H9 (cell line): ENCODE measurements around the gene MAGI3. TPM values are rescaled to one million over a fixed set of nuclear protein-coding genes. Genes with fewer than 3 reads are reported as not detected.

Experiments used
- DNase-seq: peaks from one replicate; pipeline ENCODE4 v3.0.0-alpha.2; 2017
- H2AFZ ChIP-seq: one replicate; pipeline ENCODE4 v1.6.1; 2013; ENCODE audit warnings: mild to moderate bottlenecking, low read length, control low read depth, moderate library complexity
- H2AK5ac ChIP-seq: 2 replicates; pipeline ENCODE4 v1.6.1; 2013; ENCODE audit warnings: low read length, control low read depth, mixed read lengths; ENCODE audit not compliant: insufficient read length
- H2BK120ac ChIP-seq: one replicate; pipeline ENCODE4 v1.6.1; 2013; ENCODE audit warnings: low read depth, mild to moderate bottlenecking, low read length, control low read depth, inconsistent platforms; ENCODE audit not compliant: poor library complexity, severe bottlenecking
- H2BK12ac ChIP-seq: 2 replicates; pipeline ENCODE4 v1.6.1; 2013; ENCODE audit warnings: low read length, control low read depth, mixed read lengths, low read depth; ENCODE audit not compliant: insufficient read length
- H2BK15ac ChIP-seq: 2 replicates; pipeline ENCODE4 v1.6.1; 2013; ENCODE audit warnings: low read depth, low read length, control low read depth
- H2BK20ac ChIP-seq: one replicate; pipeline ENCODE4 v1.6.1; 2013; ENCODE audit warnings: low read depth, mild to moderate bottlenecking, low read length, control low read depth, inconsistent platforms; ENCODE audit not compliant: poor library complexity, severe bottlenecking
- H2BK5ac ChIP-seq: 2 replicates; pipeline ENCODE4 v1.6.1; 2013; ENCODE audit warnings: low read length, control low read depth, mixed read lengths; ENCODE audit not compliant: insufficient read length
- H3K14ac ChIP-seq: 2 replicates; pipeline ENCODE4 v1.6.1; 2013; ENCODE audit warnings: low read length, control low read depth; ENCODE audit not compliant: insufficient read depth
- H3K18ac ChIP-seq: 2 replicates; pipeline ENCODE4 v1.6.1; 2013; ENCODE audit warnings: low read depth, mild to moderate bottlenecking, mixed read lengths, low read length, control low read depth; ENCODE audit not compliant: insufficient read length
- H3K23ac ChIP-seq: 2 replicates; pipeline ENCODE4 v1.6.1; 2013; ENCODE audit warnings: low read length, control low read depth, mixed read lengths, low read depth; ENCODE audit not compliant: insufficient read length
- H3K23me2 ChIP-seq: 2 replicates; pipeline ENCODE4 v1.6.1; 2013; ENCODE audit warnings: low read depth, mild to moderate bottlenecking, mixed read lengths, low read length, control low read depth; ENCODE audit not compliant: insufficient read length, poor library complexity, severe bottlenecking
- H3K27ac ChIP-seq: 2 replicates; pipeline ENCODE4 v1.5.1; 2013; ENCODE audit warnings: low read length, control low read depth, mixed read lengths, low read depth; ENCODE audit not compliant: insufficient read length
- H3K27me3 ChIP-seq: 2 replicates; pipeline ENCODE4 v1.6.1; 2013; ENCODE audit warnings: low read length, control low read depth, inconsistent platforms; ENCODE audit not compliant: insufficient read depth
- H3K4ac ChIP-seq: 2 replicates; pipeline ENCODE4 v1.6.1; 2013; ENCODE audit warnings: low read depth, mild to moderate bottlenecking, control low read depth, inconsistent platforms, low read length, moderate library complexity
- H3K4me1 ChIP-seq: 2 replicates; pipeline ENCODE4 v1.6.1; 2013; ENCODE audit warnings: low read length, control low read depth, inconsistent platforms; ENCODE audit not compliant: insufficient read depth
- H3K4me2 ChIP-seq: 2 replicates; pipeline ENCODE4 v1.6.1; 2013; ENCODE audit warnings: low read length, control low read depth, mixed read lengths; ENCODE audit not compliant: insufficient read length, insufficient read depth
- H3K56ac ChIP-seq: 2 replicates; pipeline ENCODE4 v1.6.1; 2013; ENCODE audit warnings: low read depth, mild to moderate bottlenecking, mixed read lengths, low read length, control low read depth; ENCODE audit not compliant: insufficient read length
- H3K79me1 ChIP-seq: 2 replicates; pipeline ENCODE4 v1.6.1; 2013; ENCODE audit warnings: low read depth, mild to moderate bottlenecking, moderate library complexity, low read length, control low read depth, inconsistent platforms; ENCODE audit not compliant: insufficient read depth, poor library complexity, severe bottlenecking
- H3K79me2 ChIP-seq: 2 replicates; pipeline ENCODE4 v1.6.1; 2013; ENCODE audit warnings: low read length, control low read depth, inconsistent platforms; ENCODE audit not compliant: insufficient read depth
- H3K9ac ChIP-seq: 2 replicates; pipeline ENCODE4 v1.6.1; 2013; ENCODE audit warnings: low read length, control low read depth, mixed read lengths; ENCODE audit not compliant: insufficient read length; ENCODE audit errors: extremely low read depth
- H3K9me3 ChIP-seq: one replicate; pipeline ENCODE4 v1.6.1; 2013; ENCODE audit warnings: low read depth, low read length, inconsistent platforms; ENCODE audit not compliant: control insufficient read depth
- H3T11ph ChIP-seq: one replicate; pipeline ENCODE4 v1.6.1; 2013; ENCODE audit warnings: mild to moderate bottlenecking, low read length, control low read depth, inconsistent platforms
- H4K20me1 ChIP-seq: one replicate; pipeline ENCODE4 v1.6.1; 2013; ENCODE audit not compliant: control insufficient read depth, insufficient read length, insufficient read depth
- H4K5ac ChIP-seq: 2 replicates; pipeline ENCODE4 v1.6.1; 2013; ENCODE audit warnings: low read depth, mild to moderate bottlenecking, mixed read lengths, low read length, control low read depth; ENCODE audit not compliant: insufficient read length
- H4K8ac ChIP-seq: replicated peaks from 2 replicates; pipeline ENCODE4 v1.6.1; 2013; ENCODE audit warnings: low read length, control low read depth, mixed read lengths, low read depth; ENCODE audit not compliant: insufficient read length
- H4K91ac ChIP-seq: 2 replicates; pipeline ENCODE4 v1.6.1; 2013; ENCODE audit warnings: low read depth, mild to moderate bottlenecking, moderate library complexity, mixed read lengths, low read length, control low read depth; ENCODE audit not compliant: insufficient read length
- H3K27ac Mint-ChIP-seq, 3 experiments: 2 replicates in 2 of 3; 3 replicates in 1 of 3; pipeline ENCODE4 v1.8.0; 2020 to 2021; ENCODE audit warnings: mixed read lengths in 3 of 3, mild to moderate bottlenecking in 1 of 3, moderate library complexity in 1 of 3
- H3K27me3 Mint-ChIP-seq: 2 replicates; pipeline ENCODE4 v1.8.0; 2021; ENCODE audit warnings: low read depth, mild to moderate bottlenecking, moderate library complexity, mixed read lengths
- H3K36me3 Mint-ChIP-seq, 3 experiments: 2 replicates in 2 of 3; 3 replicates in 1 of 3; pipeline ENCODE4 v1.8.0; 2020 to 2021; ENCODE audit warnings: low read depth in 3 of 3, mixed read lengths in 3 of 3; ENCODE audit not compliant: insufficient read depth in 1 of 3
- H3K4me1 Mint-ChIP-seq, 2 experiments: 2 replicates each; pipeline ENCODE4 v1.8.0; 2020; ENCODE audit warnings: mixed read lengths in 2 of 2
- H3K4me3 Mint-ChIP-seq, 2 experiments: 2 replicates in 1 of 2; 3 replicates in 1 of 2; pipeline ENCODE4 v1.8.0; 2020 to 2021; ENCODE audit warnings: mild to moderate bottlenecking in 2 of 2, mixed read lengths in 2 of 2, moderate library complexity in 1 of 2
- H3K9me3 Mint-ChIP-seq, 2 experiments: 2 replicates in 1 of 2; 3 replicates in 1 of 2; pipeline ENCODE4 v1.8.0; 2020; ENCODE audit warnings: mild to moderate bottlenecking in 2 of 2, mixed read lengths in 2 of 2, moderate library complexity in 1 of 2
- CTCF ChIP-seq: fragments of 200-600 bp; sonication (generic); conservative IDR thresholded peaks from 3 replicates; pipeline ENCODE4 v1.8.0; 2021; ENCODE audit warnings: antibody characterized with exemption, mild to moderate bottlenecking
- WGBS: extraction: QIAGEN DNeasy Blood & Tissue Kit; methylation state at CpG from one replicate; pipeline ENCODE4 v1.1.7; 2013; ENCODE audit warnings: missing lambda C conversion rate, low lambda C conversion rate, mixed read lengths; ENCODE audit not compliant: insufficient read length; ENCODE audit errors: extremely low coverage; 5-methylcytosine and 5-hydroxymethylcytosine counted together
- total RNA-seq: library from RNA; stranded (reverse); gene quantifications from 2 replicates; pipeline ENCODE4 v1.2.1, GENCODE V29; 2021

Gene MAGI3
- total RNA-seq, 1 experiment from 2014 or later: 8.2 TPM

DNA sequence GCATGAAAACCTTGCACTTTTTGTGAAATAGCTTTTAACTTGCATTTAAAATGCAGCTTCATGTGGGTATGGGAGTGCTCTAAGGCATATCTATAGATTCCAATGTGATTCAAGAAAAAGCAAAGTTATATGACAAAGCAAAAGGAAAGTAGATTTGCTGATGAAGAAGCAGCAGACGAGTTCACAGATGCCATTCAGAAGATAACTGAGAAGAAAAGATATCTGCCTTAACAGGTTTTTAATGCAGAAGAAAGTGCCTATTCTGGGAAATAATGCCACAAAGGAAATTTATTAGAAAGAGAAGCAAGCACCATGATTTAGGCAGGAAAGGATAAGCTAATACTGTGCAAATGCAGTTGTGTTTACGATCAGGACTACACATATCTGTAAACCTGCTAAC is 300.9 kb downstream of the MAGI3 start:
- Histone ChIP-seq H4K91ac (no peak overlapping the region), H4K8ac (no peak overlapping the region), H3K79me2 (no peaks in the 10 kb centered on the region), H3K79me1 (no peaks in the 10 kb centered on the region), H2BK15ac (no peak overlapping the region), H3K9ac (no peak overlapping the region), H3K23me2 (no peaks in the 10 kb centered on the region), H2AFZ (no peak overlapping the region), H3K18ac (no peak overlapping the region), H2BK12ac (no peak overlapping the region), H3K4me1 (no peaks in the 10 kb centered on the region), H3K27me3 (no peaks in the 10 kb centered on the region), H3K27ac (no peak overlapping the region), H2BK5ac (no peak overlapping the region), H2AK5ac (no peak overlapping the region), H3K4ac (no peak overlapping the region), H2BK20ac (no peak overlapping the region), H3K9me3 (no peaks in the 10 kb centered on the region), H3T11ph (no peak overlapping the region), H4K5ac (no peak overlapping the region), H3K14ac (no peak overlapping the region), H3K4me2 (no peak overlapping the region), H4K20me1 (no peaks in the 10 kb centered on the region), H3K56ac (no peak overlapping the region), H3K23ac (no peak overlapping the region), H2BK120ac (no peak overlapping the region)
- no peak for TF ChIP-seq CTCF
- Mint-ChIP-seq H3K9me3 (peaks cover 17 to 18% of the 10 kb centered on the region in 2 experiments), H3K36me3 (peaks cover 45 to 53% (median 49%) of the 10 kb centered on the region in 3 experiments), H3K27ac (no peak overlapping the region), H3K4me3 (no peak overlapping the region), H3K27me3 (no peaks in the 10 kb centered on the region), H3K4me1 (no peaks in the 10 kb centered on the region)
- WGBS: no CpG with 5 or more reads among the region's 2 CpGs
- DNase-seq: no peak
